A673 (cell line): ENCODE data around the gene ZNF431. TPM values are rescaled to one million over a fixed set of nuclear protein-coding genes. Genes with fewer than 3 reads are reported as not detected.
"Not testable (repeated sequence)": the region's sequence is repeated elsewhere in the genome, so short reads cannot be mapped to it uniquely, and the experiment has no call there.

Source experiments
- BruUV-seq: library from RNA; stranded (reverse); fragments of 400-500 nt; replicated peaks from 2 replicates; lab custom pipeline; 2021; lab: Mats Ljungman, UMichigan
- CTCF ChIA-PET: fragments of 300-600 bp; sonication (Branson Sonifier 250); formaldehyde crosslinking; loops from one replicate; lab custom pipeline; 2022; ENCODE audit warnings: antibody characterized with exemption; lab: Charles Lee
- POLR2A ChIA-PET: fragments of 300-600 bp; sonication (Branson Sonifier 250); formaldehyde crosslinking; loops from one replicate; lab custom pipeline; 2022; ENCODE audit warnings: antibody characterized with exemption; ENCODE audit not compliant: low non-redundant PET; lab: Charles Lee
- DNase-seq: peaks from one replicate; pipeline ENCODE4 v3.0.0-alpha.2; 2015; ENCODE audit warnings: low spot score
- H3K27ac ChIP-seq: fragments of 200-600 bp; sonication (generic); 2 replicates; pipeline ENCODE4 v1.5.1; 2016; ENCODE audit warnings: mixed run types, low read depth, mild to moderate bottlenecking, mixed read lengths, antibody characterized with exemption, low read length; ENCODE audit not compliant: poor library complexity, severe bottlenecking
- H3K27me3 ChIP-seq: fragments of 200-600 bp; sonication (generic); replicated peaks from 2 replicates; pipeline ENCODE4 v1.6.1; 2017; ENCODE audit warnings: mixed run types, low read depth, mild to moderate bottlenecking, mixed read lengths, antibody characterized with exemption, low read length; ENCODE audit not compliant: insufficient read depth, poor library complexity
- H3K36me3 ChIP-seq: fragments of 200-600 bp; sonication (generic); 2 replicates; pipeline ENCODE4 v1.6.1; 2016; ENCODE audit warnings: mixed run types, mild to moderate bottlenecking, mixed read lengths, antibody characterized with exemption, low read length; ENCODE audit not compliant: insufficient read depth, poor library complexity, severe bottlenecking
- H3K4me1 ChIP-seq: fragments of 200-600 bp; sonication (generic); 2 replicates; pipeline ENCODE4 v1.6.1; 2017; ENCODE audit warnings: mixed run types, mild to moderate bottlenecking, mixed read lengths, antibody characterized with exemption, low read length; ENCODE audit not compliant: insufficient read depth, poor library complexity, severe bottlenecking
- H3K4me3 ChIP-seq: fragments of 200-600 bp; sonication (generic); 2 replicates; pipeline ENCODE4 v1.5.1; 2016; ENCODE audit warnings: low read depth, mixed run types, mild to moderate bottlenecking, mixed read lengths, low read length; ENCODE audit not compliant: poor library complexity, severe bottlenecking
- H3K9me3 ChIP-seq: fragments of 200-600 bp; sonication (generic); 2 replicates; pipeline ENCODE4 v1.6.1; 2016; ENCODE audit warnings: mixed run types, low read depth, mild to moderate bottlenecking, mixed read lengths, antibody characterized with exemption, low read length; ENCODE audit not compliant: poor library complexity, severe bottlenecking
- EZH2 ChIP-seq: fragments of 200-600 bp; sonication (generic); IDR thresholded peaks from 2 replicates; pipeline ENCODE4 v1.6.1; 2017; ENCODE audit warnings: borderline replicate concordance, low read depth, mild to moderate bottlenecking, mixed read lengths, antibody characterized with exemption, low read length; ENCODE audit not compliant: poor library complexity, severe bottlenecking
- intact Hi-C: fragments of 100-400 bp; cut with micrococcal nuclease; formaldehyde crosslinking; loops from one replicate; pipeline ENCODE4 v1.10.0; 2022; ENCODE audit not compliant: unreplicated experiment
- total RNA-seq: library from RNA; stranded (reverse); gene quantifications from 2 replicates; pipeline ENCODE4 v1.2.3, GENCODE V29; 2021
- TF ChIP-seq, protein P1 (sequence below): fragments of 300-800, 200-600 bp; sonication (generic); conservative IDR thresholded peaks from 2 replicates; pipeline ENCODE4 v1.5.1; 2017; ENCODE audit warnings: low read depth, mild to moderate bottlenecking, antibody characterized with exemption, low read length, moderate library complexity, mixed read lengths

Gene ZNF431
- total RNA-seq, 1 experiment from 2014 or later: 16.6 TPM

DNA sequence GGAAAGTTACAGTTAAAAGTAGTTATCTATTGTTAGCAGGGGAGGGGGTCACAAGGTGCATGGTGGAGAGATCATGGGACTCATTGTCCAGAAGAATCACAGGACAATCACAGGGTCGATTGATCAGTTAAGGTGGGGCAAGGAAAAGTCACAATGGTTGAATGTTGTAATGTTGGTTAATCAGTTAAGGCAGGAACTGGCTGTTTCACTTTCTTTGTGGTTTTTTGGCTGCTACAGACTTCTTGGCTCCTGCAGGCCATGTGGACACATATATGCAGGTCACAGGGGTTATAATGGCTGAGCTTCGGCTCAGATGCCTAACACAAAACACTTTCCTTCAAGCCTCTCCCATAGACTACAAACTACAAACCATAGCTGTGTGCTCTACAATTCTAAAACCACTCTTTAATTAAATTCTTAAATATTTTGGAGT lies 6.9 kb upstream of the ZNF431 start:
- Histone ChIP-seq H3K27ac (no peak overlapping the region), H3K27me3 (no peaks in the 10 kb centered on the region), H3K4me3 (no peak overlapping the region), H3K4me1 (no peaks in the 10 kb centered on the region), H3K9me3 (no peaks in the 10 kb centered on the region), H3K36me3 (no peaks in the 10 kb centered on the region)
- BruUV-seq: no TSS peak
- no peak for DNase-seq
- TF ChIP-seq, protein P1, sequence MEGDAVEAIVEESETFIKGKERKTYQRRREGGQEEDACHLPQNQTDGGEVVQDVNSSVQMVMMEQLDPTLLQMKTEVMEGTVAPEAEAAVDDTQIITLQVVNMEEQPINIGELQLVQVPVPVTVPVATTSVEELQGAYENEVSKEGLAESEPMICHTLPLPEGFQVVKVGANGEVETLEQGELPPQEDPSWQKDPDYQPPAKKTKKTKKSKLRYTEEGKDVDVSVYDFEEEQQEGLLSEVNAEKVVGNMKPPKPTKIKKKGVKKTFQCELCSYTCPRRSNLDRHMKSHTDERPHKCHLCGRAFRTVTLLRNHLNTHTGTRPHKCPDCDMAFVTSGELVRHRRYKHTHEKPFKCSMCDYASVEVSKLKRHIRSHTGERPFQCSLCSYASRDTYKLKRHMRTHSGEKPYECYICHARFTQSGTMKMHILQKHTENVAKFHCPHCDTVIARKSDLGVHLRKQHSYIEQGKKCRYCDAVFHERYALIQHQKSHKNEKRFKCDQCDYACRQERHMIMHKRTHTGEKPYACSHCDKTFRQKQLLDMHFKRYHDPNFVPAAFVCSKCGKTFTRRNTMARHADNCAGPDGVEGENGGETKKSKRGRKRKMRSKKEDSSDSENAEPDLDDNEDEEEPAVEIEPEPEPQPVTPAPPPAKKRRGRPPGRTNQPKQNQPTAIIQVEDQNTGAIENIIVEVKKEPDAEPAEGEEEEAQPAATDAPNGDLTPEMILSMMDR: no peak
- TF ChIP-seq EZH2: no peak
- POLR2A ChIA-PET: no interaction called here
- intact Hi-C loops: no loop called here
- CTCF ChIA-PET: no interaction called here

DNA sequence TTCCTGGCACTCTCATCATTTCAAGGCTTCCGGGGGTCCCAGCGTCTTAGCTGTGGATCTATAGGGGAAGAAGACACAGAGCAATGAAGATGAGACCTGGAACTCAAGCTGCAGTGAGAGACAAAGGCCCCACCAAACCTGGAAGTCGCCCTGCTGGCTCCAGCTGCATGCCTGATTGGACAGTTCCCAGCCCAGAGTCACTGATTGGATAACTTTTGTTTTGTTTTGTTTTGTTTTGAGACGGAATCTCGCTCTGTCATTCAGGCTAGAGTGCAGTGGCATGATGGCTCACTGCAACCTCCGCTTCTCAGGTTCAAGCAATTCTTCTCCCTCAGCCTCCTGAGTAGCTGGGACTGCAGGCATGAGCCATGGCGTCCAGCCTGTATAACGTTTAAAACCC lies 6.4 kb upstream of the ZNF431 start:
- H3K36me3 ChIP-seq: no peaks in the 10 kb centered on the region
- no peaks in the 10 kb centered on the region for H3K27me3 ChIP-seq
- no TSS peak for BruUV-seq
- CTCF ChIA-PET: no interaction called here
- TF ChIP-seq, protein P1: no peak
- no peak for TF ChIP-seq EZH2
- no peak for DNase-seq
- intact Hi-C loops: no loop called here
- no peak overlapping the region for H3K27ac ChIP-seq
- H3K4me3 ChIP-seq: no peak overlapping the region
- no peaks in the 10 kb centered on the region for H3K4me1 ChIP-seq
- no peaks in the 10 kb centered on the region for H3K9me3 ChIP-seq
- POLR2A ChIA-PET: no interaction called here

DNA sequence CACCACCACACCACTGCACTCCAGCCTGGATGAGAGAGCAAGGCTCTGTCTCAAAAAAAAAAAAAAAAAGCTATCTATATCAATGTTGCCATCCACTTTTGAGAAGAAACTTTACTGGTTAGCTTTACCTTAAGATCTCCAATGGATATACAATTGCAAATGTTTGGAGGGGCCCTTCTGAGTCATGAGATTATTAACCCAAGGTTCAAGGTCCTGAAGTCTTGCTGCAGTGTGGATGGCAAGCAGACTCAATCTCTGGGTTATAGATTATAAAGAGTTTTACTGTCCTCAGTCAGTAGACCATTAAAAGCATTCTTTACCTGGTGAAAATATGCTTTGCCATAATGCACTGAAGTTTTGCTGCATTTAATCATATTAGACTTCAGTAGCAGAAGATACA lies 3.7 kb upstream of the ZNF431 start:
- Histone ChIP-seq H3K9me3 (no peaks in the 10 kb centered on the region), H3K36me3 (peaks cover under 1% of the 10 kb centered on the region), H3K27me3 (no peaks in the 10 kb centered on the region), H3K27ac (no peak overlapping the region), H3K4me3 (no peak overlapping the region), H3K4me1 (no peaks in the 10 kb centered on the region)
- TF ChIP-seq, protein P1: no peak
- no peak for TF ChIP-seq EZH2
- DNase-seq: no peak
- ChIA-PET POLR2A (interaction anchor here (0.6 kb wide), 1 partner anchor 1786 kb away, joined by 3 read pairs; no protein-coding TSS in a partner anchor), CTCF (no interaction called here)
- no TSS peak for BruUV-seq
- intact Hi-C loops: no loop called here

DNA sequence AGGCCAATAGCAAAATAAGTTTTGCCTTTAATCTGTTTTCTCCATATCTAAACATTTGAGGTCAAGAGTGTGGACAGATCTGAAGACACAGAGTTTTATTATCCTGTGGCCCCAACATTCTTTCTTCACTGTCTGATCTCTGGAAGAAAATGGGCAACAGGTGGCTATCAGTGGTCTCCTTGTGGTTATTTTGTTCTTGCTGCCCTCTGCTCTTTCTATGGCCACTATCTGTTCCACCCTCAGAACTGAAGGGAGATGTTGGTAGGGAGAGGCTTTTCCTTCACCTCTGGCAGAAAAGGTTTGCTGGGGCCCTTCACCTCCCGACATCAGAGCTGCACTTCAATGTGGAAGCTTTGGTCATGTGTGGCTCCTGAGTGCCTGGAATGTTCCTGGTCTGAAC lies 834 bp upstream of the ZNF431 start:
- H3K4me1 ChIP-seq, H3K27me3 ChIP-seq, DNase-seq, H3K4me3 ChIP-seq, BruUV-seq, intact Hi-C loops, H3K27ac ChIP-seq, CTCF ChIA-PET, H3K9me3 ChIP-seq: not testable (repeated sequence)
- POLR2A ChIA-PET: interaction anchor here (0.6 kb wide), 1 partner anchor 12 kb away, joined by 3 read pairs; no protein-coding TSS in a partner anchor
- H3K36me3 ChIP-seq: peaks cover 28% of the 10 kb centered on the region
